Kidney capillary endothelial cell (primary cell): ENCODE results near the gene AGBL4.
"Not testable (repeated sequence)": the region's sequence is repeated elsewhere in the genome, so short reads cannot be mapped to it uniquely, and the experiment has no call there.

ENCODE experiments used
- DNase-seq: peaks from one replicate; pipeline ENCODE4 v3.0.0-alpha.2; 2018; ENCODE audit warnings: low spot score

The AGBL4 gene

DNA sequence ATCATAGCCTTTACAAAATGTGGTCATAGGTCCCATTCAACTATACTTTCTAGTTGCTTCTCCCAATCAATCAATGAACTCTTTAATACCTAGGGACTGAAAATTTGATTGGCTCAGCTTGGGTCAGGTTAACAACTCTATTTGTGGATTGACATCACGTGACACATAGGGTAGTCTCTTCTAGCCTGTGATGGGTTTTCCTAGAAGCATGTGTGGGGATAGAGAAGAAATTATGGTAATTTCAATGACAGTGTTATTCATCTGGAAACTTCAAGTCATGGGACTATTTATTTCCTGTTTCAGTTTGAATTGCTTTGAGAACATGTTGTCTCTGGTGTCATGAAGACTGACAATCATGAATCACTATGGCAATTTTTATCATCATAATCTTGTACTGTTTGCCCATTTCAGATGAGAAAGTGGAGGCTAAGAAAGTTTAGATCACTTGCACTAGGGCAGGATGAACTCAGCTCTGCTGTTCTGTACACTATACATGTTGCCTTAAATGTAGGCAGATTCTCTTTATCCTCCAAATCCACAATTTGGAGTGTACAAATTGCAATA lies 717.2 kb downstream of the AGBL4 start:
- DNase-seq = no peak

- DNase-seq = not testable (repeated sequence)
These were observed 721.4 kb downstream of the AGBL4 start for GRCh38 chr1:49302400-49302799.

GRCh38 chr1:49298304-49298703 lies 725.5 kb downstream of the AGBL4 start:
- no peak for DNase-seq

GRCh38 chr1:49297783-49298182 lies 726.0 kb downstream of the AGBL4 start:
- no peak for DNase-seq

DNA sequence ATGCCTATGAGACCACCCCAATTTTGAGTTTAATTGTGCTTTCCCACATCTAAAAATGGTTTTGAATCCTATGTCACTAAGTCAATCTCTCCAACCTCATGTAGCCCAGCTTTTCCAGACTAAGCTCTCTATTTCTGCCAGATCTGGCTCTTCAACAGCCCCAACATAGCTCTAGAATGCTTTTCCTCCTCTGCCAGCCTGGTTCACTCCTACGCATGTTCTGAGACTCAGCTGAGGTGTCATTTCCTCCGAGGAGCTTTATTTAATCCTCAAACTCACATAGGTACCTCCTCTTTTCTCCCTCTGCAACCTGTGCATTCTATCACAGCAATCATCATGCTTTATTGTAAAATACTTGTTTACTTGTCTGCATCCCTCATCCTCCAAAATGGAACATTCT lies 729.2 kb downstream of the AGBL4 start:
- DNase-seq = no peak

DNA sequence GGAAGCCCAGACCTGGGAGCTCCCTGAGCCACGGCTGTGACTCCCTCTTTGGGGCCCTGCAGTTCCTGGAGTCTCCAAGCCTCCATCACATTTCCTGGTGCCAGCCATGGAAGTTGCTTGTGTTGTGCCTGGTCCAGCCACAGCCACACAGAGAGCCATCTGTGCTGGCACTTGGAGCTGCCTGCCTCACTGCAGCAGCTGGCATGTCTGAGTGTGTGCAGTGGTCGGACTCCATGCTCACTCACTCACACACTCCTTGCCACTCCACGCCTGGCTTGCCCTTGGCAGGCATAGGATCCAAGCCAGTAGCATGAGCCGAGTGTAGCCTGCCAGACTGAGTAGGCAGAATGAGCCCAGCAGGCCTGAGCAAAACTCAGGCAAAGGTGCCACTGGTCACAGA lies 730.7 kb downstream of the AGBL4 start:
- DNase-seq = no peak

- DNase-seq = not testable (repeated sequence)
These were observed 766.3 kb downstream of the AGBL4 start for GRCh38 chr1:49257211-49258049.

- no peak for DNase-seq
These were observed 770.8 kb downstream of the AGBL4 start for GRCh38 chr1:49252917-49253316.

DNA sequence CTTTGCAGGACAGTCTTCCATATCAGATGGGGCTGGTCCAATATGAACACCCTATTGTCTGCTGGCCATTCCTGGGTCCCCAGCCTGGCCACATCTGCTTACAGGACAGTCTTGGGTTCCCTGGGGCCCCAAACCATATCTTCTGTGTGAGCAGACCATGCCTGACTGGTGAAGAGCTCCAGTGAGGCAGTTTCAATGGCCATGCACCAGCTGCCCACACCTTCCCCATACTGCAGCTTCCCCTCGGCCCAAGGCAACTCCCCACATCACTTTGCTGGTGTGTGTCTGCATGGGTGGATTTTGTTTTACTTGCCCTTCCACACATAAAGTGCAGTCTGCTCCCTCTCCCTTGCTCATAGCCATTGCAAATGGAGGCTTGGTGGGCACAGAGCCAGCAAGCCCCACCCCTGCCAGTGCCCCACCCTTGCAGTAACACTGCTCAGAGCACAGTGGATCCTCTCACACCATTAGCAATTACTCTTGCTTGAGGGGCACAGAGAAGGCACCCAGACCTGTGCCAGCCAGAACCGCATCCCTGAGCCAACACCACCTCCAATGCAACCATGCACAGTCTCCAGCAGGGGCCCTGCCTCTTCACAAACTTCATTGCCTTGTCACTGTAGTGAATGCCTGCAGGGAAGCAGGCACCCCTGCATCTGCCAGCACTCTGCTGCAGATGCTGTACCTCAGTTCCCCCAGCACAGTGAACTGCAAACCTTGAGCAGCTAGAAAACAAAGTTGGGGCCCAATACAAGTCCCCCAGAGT lies 772.6 kb downstream of the AGBL4 start:
- no peak for DNase-seq

- no peak for DNase-seq
These were observed 783.0 kb downstream of the AGBL4 start for GRCh38 chr1:49240709-49241221.

- no peak for DNase-seq
These were observed 788.8 kb downstream of the AGBL4 start for GRCh38 chr1:49234988-49235387.

GRCh38 chr1:49229555-49229954 lies 794.2 kb downstream of the AGBL4 start:
- DNase-seq = no peak

DNA sequence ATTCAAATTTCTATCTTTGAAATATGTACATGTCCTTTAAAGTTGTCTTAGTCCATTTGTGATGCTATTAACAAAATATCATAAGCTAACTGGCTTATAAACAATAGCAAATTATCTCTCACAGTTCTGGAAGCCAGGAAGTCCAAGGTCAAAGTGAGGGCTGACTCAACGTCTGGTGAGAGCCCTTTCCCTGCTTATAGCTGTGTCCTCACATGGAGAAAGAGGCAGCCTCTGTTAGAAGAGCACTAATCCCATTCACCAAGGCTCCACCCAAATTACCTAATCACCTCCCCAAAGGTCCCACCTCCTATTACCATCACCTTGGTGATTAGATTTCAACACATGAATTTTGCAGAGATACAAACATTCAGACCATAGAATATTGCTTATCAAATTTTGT lies 797.0 kb downstream of the AGBL4 start:
- no peak for DNase-seq

GRCh38 chr1:49225464-49225863 lies 798.3 kb downstream of the AGBL4 start:
- DNase-seq = no peak

- DNase-seq = no peak
These were observed 810.5 kb downstream of the AGBL4 start for GRCh38 chr1:49213301-49213700.

- DNase-seq = no peak
These were observed 815.0 kb downstream of the AGBL4 start for GRCh38 chr1:49208712-49209111.

GRCh38 chr1:49204720-49205119 lies 819.0 kb downstream of the AGBL4 start:
- DNase-seq = no peak

- DNase-seq = no peak
These were observed 823.0 kb downstream of the AGBL4 start for GRCh38 chr1:49200738-49201137.

DNA sequence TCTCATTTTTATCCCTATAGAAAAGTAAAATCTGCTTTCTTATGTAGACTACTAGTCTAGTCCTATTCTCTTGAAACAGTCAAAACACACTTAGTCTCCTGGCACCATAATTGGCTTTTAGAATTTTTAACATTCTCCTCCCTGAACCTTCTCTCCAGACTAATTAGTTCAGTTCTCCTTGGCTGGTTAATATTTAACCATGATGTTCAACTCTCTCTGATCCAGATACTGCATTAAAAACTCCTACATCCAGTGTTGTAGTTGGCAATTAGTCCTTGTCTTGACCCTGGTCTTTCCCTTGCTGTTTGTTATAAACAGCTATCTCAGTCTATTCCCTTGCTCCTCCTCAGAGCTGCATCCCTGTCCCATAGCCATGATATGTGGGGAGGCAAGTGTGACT lies 824.2 kb downstream of the AGBL4 start:
- no peak for DNase-seq

DNA sequence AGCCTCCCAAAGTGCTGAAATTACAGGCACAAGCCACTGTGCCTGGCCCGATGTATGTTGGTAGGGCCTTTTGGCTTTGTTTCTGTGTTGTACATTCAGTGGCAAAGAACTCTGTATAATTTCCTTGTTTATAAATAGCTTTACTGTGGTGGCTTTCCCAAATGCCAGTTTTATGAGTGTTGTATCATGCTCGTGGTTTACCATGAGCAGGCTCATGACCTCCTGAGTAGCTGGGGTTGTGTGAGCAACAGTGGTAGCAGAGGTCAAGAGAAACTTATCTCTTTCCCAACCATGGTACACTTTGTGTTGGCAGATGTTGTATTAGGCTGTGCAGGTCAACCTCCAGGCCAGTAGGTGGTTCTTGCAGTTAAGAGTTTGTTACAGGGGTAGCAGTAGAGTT lies 826.7 kb downstream of the AGBL4 start:
- no peak for DNase-seq

DNA sequence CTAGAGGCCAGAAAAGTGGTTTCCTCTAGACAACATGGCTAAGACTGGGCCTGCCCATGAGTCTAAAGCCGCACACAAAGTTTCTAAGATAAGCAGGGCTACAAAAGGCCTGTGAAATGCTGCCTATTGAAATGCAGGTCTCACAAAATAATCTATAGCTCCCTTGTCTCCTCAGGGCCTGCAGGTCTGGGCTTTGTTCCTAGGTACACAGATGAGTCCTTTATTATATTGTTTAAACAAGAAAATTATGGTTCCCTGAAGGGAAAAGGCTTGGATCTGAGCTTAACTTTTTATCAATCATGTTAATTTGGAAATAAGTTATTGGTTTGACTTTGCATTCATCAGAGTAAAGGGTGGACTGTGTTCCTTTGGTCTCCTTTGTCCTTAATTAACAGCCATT lies 833.6 kb downstream of the AGBL4 start:
- no peak for DNase-seq

DNA sequence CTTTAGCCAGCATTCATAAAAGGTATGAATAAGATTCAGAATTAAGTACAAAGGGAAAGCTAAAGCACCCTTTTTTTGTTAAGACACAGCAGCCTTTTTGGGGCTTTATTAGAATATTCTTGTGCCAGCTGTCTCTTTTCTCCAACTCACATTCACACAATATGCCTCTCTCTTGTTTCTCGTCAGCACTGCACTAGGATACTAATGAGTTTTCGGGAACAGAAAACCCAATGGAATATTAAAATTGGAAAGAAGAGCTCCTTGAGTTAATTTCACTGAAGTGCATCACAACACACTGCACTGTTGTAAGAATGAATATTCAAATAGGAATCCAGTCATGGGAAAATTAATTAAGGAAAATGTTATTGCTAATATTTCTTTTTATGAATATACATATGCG lies 836.7 kb downstream of the AGBL4 start:
- no peak for DNase-seq

- DNase-seq = no peak
These were observed 838.2 kb downstream of the AGBL4 start for GRCh38 chr1:49185450-49185980.
